ENCODE data around the gene CCDC186.

CCDC186 gene

DNA sequence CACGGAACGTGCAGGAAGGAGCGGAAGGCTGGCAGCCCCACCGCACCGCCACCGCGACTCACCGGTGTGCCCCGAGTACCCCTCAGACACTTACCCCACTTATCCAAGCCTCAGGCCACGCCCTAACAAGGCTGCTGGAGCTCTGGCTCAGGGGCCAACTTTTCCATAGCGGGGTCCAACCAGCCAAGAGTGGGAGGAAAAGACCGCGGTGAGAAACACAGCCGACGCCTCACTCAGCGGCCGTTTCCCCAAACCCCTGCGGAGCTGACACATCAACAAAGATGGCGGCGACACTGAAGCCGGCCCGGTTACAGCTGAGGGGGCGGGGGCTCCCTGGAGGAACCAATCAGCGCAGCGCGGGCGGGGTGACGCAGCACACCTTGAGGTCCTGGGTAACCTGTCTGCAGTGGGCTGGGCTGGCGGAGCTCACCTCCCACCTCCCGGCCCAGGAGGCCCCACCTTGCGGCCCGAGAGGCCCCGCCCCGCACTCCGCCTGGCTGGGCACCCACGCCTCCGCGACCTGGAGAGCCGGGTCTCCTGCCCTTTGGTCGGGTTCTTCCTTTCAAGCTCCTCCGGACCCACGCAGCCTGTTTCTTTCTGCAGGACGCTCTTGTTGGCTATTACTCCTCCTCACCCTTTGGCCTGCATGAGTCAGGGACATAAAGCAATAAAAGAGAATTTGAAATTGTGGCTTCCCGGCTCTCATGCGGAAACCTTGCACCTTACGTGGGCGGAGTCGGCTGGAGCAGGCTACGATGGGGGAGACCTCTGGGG lies at the start of gene CCDC186:
Gene CCDC186, minus strand, starts transcription at position 283 of the 774 bp plus-strand sequence. CDS start 10,935 bp downstream, outside the sequence.
- peak; percentile 86 to 90 for DNase-seq

DNA sequence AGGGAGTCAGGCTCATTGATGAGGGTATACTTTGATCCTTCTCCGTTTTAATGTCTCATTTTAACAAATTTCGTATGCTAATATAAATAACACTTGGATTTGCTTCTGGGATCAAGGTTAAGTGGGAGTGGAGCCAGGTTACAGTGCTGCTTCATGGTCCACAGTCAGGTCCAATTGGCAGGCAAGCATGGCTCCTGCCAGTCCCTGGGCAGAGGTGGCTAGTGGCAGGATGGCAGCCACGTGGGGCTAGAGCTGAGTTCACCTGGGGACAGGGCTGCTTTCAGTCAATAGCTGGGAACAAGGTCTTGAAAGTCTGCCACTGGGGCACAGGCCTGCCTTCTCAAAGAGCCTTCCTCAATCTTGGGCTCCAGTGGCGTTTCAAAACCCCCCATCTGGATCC lies 49.1 kb upstream of the CCDC186 start:
- DNase-seq, result no peak

DNA sequence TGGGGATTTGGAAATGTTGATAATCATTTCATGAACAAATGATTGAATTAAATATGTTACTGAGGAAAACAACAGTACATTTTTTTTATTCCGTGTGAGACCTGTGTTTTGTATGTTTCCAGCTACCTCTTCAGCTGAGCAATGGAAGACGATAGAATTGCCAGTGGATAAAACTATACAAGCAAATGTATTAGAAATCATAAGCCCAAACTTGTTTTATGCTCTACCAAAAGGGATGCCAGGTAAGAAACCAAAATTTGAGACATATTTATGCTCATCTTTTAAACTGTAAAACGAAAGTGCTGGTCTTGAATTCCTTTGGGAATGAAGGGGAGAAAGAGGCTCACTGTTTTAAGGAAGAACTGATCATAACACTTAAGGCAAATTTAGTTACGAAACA lies 47.2 kb upstream of the CCDC186 start:
- DNase-seq, result no peak

DNA sequence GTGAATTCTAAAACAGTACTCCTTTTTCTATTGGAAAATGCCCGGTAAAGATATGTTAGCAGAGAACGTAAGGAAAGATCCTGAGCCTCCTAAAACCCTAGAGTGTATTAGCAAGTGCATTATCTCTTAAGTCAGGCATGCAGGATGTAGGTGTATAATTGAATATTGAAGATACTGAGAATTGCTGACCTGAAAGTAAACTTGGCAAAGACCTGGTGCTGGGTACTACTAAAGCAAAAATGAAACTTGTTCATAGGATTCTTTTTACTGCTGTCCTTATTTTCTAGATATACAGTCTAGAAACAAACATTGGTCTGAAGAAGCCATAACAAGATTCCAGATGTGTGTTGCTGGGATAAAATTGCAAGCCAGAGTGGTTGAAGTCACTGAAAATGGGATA lies 46.3 kb upstream of the CCDC186 start:
- DNase-seq, result no peak

DNA sequence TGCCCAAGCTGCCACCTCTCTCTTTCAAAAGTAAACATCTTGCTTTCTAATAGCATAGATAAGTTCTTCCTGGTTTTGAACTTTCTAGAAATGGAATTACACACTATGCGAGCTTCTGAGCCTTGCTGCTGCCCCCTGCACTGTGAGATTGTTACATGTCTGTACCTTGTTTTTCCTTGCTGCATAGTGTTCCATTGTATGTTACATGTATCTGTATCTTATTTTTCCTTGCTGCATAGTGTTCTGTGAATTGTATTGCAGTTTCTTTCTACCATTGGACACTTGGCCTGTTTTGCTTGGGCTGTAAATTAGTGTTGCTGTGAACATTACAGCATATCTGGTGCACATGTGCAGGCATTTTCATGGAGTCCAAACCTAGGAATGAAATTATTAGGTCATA lies 41.0 kb upstream of the CCDC186 start:
- DNase-seq, result no peak

DNA sequence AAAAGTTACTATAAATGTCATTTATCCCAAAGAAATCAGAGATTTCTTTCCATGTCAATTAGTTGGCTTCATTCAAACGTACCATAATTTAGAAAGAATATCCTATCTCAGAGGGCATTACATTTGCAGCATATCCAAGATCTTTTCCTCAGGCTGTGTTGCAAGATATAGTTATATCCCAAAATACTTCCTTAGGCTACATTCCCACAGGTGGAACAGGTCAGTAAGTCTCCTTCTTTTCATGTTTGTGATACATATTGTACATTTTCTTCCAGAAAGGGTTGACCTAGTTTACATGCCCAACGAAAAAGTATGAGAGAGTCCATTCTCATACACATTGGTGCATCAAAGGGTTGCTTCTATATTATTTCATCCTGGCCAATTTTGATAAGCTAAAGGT lies 38.1 kb upstream of the CCDC186 start:
- no peak for DNase-seq

DNA sequence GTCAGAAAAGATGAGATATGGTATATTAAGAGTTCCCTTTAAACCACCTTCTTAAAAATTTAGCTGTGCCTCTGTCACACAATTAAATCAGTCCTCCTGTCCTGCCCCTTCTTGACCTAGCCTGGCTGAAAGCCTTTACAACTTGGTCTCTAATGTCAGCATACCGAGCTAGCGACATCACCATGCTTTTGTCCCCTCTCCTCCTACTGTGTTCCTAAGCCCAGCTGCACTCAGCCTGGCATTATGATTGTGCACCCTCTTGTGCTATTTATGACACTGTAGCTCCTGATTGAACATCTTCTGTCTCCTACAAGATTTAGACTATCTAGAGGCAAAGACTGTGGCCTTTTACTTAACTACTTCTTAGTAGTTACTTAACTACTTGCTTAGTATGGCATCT lies 34.3 kb upstream of the CCDC186 start:
- no peak for DNase-seq

DNA sequence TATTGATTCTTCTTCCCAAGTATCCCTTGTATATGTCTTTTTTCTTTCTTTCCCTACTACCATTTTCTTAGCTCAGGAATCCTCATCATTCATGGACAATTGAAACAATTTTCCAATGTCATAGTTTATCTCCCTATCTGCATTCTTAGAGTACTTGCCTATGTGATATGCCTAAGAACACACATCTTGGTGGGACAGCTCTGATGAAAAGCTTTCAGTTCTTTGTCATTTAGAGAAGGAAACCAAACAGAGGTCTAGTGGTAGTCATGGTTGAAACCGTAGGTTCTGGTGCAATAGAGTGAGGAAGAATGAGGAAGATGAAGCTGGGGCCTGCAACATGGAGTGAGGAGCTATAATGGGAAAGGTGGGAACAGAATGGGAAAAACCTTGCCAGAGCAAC lies 33.3 kb upstream of the CCDC186 start:
- DNase-seq, result no peak

DNA sequence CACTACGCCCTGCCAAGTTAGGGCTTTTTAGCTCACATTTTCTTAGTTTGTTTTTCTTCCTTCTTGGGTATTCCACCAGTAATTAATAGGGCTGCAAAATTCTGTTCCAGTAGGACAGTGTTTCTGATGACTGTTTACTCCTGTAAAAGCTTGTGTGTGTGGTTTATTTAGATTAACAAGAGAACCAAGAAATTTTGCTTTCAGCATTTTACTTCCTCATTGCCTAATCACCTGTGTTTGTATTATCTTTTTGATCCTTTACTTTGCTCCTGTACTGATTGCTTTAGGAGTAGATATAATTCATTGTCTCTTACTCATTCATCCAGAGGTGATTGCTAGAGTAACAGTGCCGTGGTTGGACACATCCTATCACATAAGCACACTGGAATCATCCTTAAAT lies 32.9 kb upstream of the CCDC186 start:
- DNase-seq, result no peak

DNA sequence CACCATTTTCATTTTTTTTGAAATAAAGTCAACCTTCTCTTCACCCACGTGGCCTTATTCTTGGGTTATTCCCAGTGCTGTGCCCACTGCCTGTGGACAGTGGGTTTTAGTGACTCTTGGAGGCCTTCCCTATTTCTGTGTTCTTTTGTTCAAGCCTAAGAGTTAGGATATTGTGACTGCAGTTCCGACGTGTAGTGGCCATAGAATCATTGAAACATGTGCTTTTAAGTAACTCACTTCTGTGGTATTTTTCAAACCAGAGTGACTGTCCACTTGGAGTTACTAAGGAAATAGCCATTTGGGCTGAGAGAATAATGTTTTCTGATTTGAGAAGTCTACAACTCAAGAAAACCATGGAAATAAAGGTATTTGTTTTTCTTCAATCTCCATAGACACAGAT lies 28.8 kb upstream of the CCDC186 start:
- DNase-seq, result no peak

DNA sequence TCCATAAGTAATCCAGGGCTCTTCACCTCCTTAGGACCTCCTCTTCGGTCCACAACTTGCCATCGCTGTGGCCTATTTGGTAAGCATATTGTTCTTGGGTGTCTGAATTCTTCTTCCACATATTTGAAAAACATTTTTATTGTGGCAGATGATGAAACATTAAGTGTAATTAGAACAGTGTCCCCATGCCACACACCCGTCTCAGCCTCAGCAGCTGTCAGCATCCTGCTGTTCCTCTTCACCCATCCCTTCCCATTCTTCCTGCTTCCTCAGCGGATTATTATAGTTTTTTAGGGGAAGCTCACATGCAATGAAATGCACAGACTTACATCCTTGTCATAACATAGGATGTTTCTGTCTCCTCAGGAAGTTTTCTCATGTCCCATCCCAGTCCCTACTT lies 25.2 kb upstream of the CCDC186 start:
- no peak for DNase-seq

DNA sequence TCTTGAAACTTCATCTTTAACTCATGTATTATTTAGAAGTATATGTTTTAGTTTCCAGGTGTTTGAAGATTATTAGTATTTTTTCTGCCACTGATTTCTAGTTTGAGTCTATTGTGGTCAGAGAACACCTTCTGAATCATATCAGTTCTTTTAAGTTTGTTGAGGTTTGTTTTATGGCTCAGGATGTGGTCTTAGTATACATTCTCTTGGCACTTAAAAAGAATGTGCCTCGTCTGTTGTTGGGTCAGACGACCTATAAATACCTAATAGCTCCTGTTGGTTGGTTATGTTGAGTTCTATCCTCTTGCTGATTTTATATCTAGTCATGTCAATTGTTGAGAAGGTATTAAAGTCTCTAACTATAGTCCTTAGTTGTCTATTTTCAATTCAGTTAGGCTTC lies 21.1 kb upstream of the CCDC186 start:
- no peak for DNase-seq

DNA sequence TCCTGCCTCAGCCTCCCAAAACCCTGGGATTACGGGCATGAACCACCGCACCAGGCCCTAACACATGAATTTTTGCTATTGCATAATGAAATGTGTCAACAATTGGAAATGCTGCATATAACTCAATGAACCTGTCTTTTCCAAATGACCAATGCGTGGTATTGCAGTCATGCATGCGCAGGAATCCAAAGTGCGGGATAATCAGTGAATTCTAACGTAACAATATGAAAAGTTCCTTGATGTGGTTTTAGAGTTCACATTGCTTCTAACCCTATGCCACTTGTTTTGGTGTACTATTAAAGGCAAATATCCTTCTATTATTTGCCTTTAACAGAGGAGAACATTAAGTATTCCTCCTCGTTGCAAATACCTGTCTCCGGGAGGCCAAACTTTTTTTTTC lies 15.7 kb upstream of the CCDC186 start:
- DNase-seq, result no peak

DNA sequence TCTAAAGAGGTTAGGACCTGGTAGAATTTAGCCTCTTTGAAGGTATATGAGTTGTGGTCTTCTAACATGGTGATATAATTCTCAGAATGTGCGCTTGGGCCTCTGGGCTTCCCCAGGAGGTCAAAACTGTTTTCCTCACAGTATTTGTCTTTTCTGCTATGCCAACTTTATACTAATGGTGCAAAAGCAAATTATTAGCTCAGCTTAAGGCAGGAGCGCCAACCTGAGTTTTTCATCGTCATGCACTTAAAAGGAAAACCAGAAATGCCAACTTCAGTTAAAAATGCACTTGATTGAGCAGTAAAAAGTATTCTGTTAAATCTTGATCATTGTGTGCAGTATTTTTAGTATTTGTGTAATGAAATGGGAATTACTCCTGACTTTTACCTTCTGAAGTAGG lies 14.9 kb upstream of the CCDC186 start:
- no peak for DNase-seq

DNA sequence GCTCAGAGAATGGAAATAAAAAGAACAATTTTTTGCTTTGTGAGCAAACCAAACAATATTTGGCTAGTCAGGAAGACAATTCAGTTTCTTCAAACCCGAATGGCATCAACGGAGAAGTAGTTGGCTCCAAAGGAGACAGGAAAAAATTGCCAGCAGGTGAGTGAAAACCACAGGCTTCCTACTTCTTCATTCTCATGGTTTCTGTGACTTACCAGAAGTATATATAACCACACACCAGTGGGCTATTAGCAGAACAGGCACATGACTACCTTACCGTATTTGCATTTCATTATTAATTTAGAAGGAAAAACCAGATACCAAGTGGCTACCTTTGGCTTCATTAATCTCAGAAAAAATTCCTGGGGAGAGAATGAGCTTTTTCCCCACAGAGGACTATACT lies 14.0 kb upstream of the CCDC186 start:
- no peak for DNase-seq

DNA sequence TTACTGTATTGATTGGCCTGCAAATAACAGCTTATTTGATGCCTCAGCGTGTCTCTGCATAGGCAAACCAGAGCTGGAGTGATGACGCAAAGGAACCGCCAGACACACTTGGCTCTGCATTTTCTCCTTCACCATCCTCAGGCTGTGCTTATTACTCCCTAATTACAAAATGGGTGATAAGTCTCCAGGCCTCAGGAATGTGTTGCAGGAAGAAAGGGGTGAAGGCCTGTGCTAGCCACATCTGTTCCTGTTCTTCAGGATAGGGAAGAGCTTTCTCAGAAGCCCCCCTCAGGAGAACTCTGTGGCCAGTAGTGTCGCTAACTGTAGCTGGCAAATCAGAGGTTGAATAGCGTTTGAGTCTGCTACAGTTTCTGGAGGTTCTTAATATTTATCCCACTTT lies 10.3 kb upstream of the CCDC186 start:
- no peak for DNase-seq

DNA sequence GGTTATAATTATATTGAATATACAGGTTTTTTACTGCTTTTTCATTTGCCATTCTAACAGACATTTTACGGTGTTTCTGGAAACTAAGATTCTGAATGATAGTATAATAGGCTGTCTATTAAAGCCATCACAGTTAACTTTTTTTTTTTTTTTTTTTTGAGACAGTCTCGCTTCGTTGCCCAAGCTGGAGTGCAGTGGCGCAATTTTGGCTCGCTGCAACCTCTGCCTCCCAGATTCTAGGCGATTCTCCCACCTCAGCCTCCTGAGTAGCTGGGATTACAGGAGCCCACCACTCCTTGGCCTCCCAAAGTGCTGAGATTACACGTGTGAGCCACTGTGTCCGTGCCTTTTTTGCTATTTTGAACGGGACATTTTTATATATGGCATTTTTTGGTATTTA lies 9.6 kb upstream of the CCDC186 start:
- no peak for DNase-seq

DNA sequence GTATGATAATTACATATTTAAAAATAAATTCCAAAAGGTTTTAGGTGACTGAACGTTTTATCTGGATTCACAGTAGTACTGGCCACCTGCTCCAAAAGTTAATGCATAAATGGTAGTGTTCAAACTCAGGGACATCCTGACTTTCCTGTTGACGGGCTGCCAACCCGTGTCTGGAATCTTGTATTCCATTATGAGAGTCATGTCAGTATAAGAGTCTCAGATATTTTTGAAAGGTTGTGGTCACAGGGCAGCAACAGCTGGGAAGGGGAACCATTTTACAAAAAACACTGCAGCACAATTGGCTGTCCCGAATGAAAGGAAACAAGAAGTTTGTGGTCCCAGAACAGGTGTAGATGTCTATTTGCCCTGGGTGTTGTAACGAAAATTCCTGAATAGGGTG lies 8.0 kb upstream of the CCDC186 start:
- no peak for DNase-seq

DNA sequence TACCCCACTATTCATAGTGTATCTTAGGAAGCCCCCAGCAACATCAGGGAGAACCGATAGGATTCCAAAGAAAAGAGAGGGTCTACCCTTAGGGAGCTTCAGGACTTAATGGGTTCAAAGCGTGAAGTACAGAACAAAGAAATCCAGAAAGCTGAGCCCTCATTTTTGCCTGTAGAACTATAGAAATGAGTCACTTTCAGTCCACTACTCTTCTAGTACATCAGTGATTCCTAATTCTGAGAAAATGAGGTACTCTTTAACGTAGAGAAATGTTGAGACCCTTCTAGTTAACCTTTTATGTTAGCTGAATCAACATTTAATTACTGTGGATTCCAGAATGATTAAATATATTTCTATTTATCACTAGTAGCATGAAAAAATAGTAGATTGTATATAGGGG lies 6.9 kb upstream of the CCDC186 start:
- no peak for DNase-seq

DNA sequence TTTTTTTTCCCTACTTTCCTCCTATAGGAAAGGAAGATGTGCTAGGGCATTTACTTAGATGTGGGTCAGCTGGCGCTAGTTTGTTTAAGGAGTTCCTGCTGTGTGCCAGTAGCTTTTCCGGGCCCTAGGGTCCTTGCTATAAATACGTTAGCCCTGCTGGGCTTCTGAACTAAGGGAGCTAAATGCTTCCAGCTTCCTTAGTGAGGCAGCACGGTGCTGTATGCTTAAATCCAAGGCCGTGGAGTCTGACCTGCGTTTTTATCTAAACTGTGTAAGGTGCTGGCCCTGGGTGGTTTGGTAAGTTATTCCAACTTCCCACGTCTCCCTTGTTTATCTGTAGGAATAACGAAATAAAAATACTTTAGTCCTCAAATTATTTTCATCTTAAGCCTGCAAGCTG lies 5.7 kb upstream of the CCDC186 start:
- no peak for DNase-seq

DNA sequence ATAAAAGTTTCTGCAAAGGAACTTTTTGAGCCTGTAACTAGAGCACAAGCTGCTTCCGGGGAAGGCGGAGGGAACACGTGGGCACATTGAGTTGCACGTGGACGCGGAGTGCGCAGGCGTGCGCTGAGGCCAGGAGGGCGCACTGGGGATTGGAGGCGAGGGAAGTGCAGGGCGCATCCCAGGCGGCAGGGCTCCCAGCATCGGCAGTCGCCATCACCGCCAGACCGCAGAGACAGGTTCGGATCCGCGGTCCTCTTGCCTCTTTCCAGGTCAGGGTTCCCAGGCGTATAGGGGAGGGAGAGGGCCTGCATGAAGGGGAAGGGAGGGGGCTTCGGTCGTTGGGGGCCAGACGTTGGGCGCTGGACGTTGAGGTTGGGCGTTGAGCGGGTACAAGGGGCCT lies 5.1 kb upstream of the CCDC186 start, which contains the start of gene TDRD1:
Gene TDRD1, plus strand, starts transcription at position 206 of the 400 bp plus-strand sequence. CDS start 8,479 bp downstream, outside the sequence.
- DNase-seq, result no peak

DNA sequence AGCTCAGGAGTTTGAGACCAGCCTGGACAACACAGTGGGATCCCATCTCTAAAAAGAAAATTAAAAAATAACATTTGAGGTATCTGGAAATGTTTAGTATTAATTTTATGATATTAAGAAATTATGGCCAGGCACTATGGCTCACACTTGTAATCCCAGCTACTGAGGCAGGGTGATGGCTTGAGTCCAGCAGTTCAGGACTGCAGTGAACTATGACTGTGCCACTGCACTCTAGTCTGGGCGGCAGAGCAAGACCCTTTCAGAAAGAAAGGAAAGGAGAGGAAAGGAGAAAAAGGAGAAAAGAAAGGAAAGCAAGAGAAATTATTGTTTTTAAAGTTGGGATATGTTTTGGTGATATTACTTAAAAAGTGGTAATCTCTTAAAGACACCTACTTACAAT lies 2.5 kb upstream of the CCDC186 start:
- no peak for DNase-seq

DNA sequence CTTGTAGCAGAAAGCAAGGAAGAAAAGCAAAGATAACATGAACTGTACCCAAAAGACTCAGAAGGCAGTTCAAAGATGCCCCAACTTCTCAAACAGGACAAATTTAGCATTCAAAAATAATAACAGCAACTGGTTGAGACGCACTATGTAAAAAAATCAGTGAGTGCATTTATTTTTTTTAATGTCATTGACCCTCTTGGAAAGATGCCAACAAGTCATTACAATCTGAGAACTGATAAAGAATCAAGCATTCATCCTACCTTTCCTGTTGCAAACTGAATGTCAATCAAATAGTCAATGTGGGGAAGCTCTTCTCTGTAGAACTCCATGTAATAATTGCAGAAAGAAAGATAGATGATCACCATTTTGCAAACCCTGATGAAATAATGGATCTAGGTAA lies 1.7 kb upstream of the CCDC186 start:
- no peak for DNase-seq

DNA sequence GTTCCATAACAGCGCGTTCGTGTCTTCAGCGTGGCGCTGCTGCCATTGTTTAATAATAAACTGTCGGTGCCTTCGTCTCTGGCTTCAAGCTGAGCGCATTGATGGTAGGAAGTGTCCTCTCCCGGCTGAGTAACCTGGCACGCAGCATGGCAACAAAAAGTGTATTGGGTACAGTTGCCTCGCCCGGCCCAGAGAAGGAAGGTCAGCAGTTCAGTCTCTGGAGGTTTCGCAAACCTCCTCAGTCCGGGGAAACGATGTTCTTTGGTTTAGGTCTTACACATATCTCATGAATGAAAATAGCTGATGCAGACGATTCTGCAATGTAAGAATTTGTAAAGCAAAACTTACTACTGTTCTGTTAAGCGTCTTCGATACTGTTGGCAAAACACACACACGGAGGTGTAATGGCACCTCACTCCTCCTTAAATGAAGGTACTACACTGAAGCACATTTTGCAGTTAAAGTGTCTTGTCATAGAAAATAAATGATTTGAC lies 739 bp upstream of the CCDC186 start:
- DNase-seq, result peak; percentile 56 to 74

DNA sequence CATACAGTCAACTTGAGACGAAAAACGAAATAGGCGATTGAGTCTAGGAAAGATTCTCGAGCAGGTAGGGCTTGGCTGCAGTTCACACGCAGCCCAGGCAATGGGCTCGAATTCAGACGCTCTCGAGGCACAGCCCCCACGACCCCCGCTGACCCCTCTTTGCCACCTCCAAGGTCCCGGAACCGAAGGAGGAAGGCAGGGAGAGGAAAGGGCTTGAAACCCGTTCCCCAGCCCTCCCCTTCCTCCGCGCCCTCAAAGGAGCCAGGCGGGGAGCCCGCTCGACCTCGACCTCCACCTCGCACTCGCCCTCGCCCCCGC lies 441 bp downstream of the CCDC186 start:
- DNase-seq, result peak in 1 of 2 experiments; percentile 40

All from Kasumi-1 (cell line).